22Rv1 (cell line): ENCODE measurements around the gene DCTN1.

Source experiments
- ZFX ChIP-seq: fragments of 450-650 bp; IDR thresholded peaks from 2 replicates; pipeline ENCODE4 v1.6.1; 2017; ENCODE audit warnings: antibody characterized with exemption, borderline replicate concordance
- TF ChIP-seq, protein P1 (sequence below): fragments of 450-650 bp; IDR thresholded peaks from 2 replicates; pipeline ENCODE4 v1.5.1; 2017; ENCODE audit warnings: mild to moderate bottlenecking

DNA sequence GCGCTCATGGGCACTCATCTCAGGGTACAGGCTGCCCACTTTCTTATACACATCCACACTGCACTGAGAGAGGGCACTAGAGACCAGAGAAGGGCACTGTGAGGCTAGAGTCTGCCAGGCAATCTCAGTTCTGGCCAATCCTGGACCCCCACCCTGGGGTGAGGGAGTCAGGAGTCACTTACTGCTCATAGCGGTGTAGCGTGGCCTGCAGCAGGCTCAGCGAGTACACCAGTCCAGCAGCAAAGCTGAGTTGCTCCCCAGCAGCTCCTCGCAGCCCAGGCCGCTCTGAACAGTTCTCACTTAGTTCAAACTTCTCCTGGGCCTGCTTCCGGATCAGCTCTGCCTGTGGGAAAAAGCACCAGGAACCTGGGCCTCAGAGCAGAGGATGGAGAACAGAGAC lies 12.3 kb downstream of the DCTN1 start:
- TF ChIP-seq, protein P1, sequence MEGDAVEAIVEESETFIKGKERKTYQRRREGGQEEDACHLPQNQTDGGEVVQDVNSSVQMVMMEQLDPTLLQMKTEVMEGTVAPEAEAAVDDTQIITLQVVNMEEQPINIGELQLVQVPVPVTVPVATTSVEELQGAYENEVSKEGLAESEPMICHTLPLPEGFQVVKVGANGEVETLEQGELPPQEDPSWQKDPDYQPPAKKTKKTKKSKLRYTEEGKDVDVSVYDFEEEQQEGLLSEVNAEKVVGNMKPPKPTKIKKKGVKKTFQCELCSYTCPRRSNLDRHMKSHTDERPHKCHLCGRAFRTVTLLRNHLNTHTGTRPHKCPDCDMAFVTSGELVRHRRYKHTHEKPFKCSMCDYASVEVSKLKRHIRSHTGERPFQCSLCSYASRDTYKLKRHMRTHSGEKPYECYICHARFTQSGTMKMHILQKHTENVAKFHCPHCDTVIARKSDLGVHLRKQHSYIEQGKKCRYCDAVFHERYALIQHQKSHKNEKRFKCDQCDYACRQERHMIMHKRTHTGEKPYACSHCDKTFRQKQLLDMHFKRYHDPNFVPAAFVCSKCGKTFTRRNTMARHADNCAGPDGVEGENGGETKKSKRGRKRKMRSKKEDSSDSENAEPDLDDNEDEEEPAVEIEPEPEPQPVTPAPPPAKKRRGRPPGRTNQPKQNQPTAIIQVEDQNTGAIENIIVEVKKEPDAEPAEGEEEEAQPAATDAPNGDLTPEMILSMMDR: no peak
- no peak for TF ChIP-seq ZFX
